Activated B cell treated with CpG ODN at 0.5 μM for 24 hours (primary cell): ENCODE measurements around the gene OR5C1. TPM values are rescaled to one million over a fixed set of nuclear protein-coding genes. Genes with fewer than 3 reads are reported as not detected.
"Not testable (repeated sequence)": the region's sequence is repeated elsewhere in the genome, so short reads cannot be mapped to it uniquely, and the experiment has no call there.

Experiments
- ATAC-seq: fragments of 200-7000 bp; cut with Tn5 transposase; one replicate; pipeline ENCODE4 v1.10.0; 2021; ENCODE audit warnings: low read depth, mild to moderate bottlenecking, moderate library complexity
- CTCF ChIA-PET: fragments of 350-600 bp; sonication (Branson Sonifier 250); formaldehyde crosslinking; loops from one replicate; lab custom pipeline; 2021; ENCODE audit warnings: antibody characterized with exemption; lab: Charles Lee
- POLR2A ChIA-PET: fragments of 350-600 bp; sonication (Branson Sonifier 250); formaldehyde crosslinking; loops from one replicate; lab custom pipeline; 2021; ENCODE audit warnings: antibody characterized with exemption; lab: Charles Lee
- DNase-seq: peaks from one replicate; pipeline ENCODE4 v3.0.0; 2022
- H3K27ac Mint-ChIP-seq: one replicate; pipeline ENCODE4 v1.8.0; 2020; ENCODE audit warnings: mixed read lengths
- H3K27me3 Mint-ChIP-seq: one replicate; pipeline ENCODE4 v1.8.0; 2021; ENCODE audit warnings: mixed read lengths
- H3K36me3 Mint-ChIP-seq: one replicate; pipeline ENCODE4 v1.8.0; 2021; ENCODE audit warnings: low read depth, mixed read lengths
- H3K4me1 Mint-ChIP-seq: one replicate; pipeline ENCODE4 v1.8.0; 2021; ENCODE audit warnings: mixed read lengths
- H3K4me3 Mint-ChIP-seq: one replicate; pipeline ENCODE4 v1.8.0; 2020; ENCODE audit warnings: mild to moderate bottlenecking, mixed read lengths
- H3K9me3 Mint-ChIP-seq: one replicate; pipeline ENCODE4 v1.8.0; 2020; ENCODE audit warnings: mixed read lengths
- intact Hi-C: fragments of 100-400 bp; cut with micrococcal nuclease; formaldehyde crosslinking; loops from one replicate; pipeline ENCODE4 v1.15.1; 2024
- total RNA-seq: library from RNA; stranded (reverse); gene quantifications from 2 replicates; pipeline ENCODE4 v1.2.3, GENCODE V29; 2022
- TF ChIP-seq, protein P1 (sequence below): fragments of 200-600 bp; IDR thresholded peaks from one replicate; pipeline ENCODE4 v1.8.0; 2022; ENCODE audit warnings: antibody characterized with exemption, mild to moderate bottlenecking

The OR5C1 gene
- total RNA-seq, 1 donor from 2014 or later: not detected

DNA sequence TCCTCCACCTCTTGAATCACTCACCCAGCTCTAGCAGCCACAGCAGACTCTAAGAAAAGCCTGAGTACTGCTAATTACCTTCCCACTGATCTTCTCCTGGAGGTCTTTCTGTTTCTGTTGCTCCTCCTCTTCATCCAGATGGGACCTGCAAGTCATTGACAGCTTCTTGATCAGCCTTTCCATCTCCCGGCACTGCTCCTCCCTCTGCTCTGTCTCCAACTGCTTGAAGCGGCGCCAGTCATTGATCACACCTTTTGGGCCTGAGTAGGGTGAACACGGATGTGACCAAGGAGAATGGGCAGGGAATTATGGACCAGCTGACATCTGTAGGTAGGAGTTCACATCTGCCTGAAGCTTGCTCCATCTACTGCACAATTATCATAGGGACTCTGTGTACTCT, 34.2 kb downstream of the OR5C1 start:
- H3K36me3 Mint-ChIP-seq: peaks cover 52% of the 10 kb centered on the region

DNA sequence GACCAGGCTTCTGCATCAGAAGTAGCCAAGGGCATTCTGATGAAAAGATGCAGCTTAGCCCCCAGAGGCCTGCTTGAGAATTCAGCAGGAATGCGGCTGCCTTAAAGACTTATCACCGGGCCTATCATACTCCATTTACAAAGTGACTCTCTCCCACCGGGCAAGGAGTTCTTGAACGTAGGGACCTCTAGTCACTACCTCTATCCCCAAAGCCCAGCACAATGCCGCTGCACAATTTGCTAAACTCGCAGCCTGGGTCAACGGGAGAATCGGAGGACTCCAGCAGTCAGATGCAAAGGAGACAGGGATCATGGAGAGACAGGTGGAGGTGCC, 39.0 kb downstream of the OR5C1 start:
- Mint-ChIP-seq H3K4me3 (peak overlapping the region; percentile 88), H3K4me1 (peaks cover 13% of the 10 kb centered on the region), H3K27ac (peak overlapping the region; percentile 91), H3K9me3 (no peaks in the 10 kb centered on the region), H3K36me3 (peaks cover 27% of the 10 kb centered on the region), H3K27me3 (no peaks in the 10 kb centered on the region)
- peak; percentile 0 for ATAC-seq
- TF ChIP-seq, protein P1, sequence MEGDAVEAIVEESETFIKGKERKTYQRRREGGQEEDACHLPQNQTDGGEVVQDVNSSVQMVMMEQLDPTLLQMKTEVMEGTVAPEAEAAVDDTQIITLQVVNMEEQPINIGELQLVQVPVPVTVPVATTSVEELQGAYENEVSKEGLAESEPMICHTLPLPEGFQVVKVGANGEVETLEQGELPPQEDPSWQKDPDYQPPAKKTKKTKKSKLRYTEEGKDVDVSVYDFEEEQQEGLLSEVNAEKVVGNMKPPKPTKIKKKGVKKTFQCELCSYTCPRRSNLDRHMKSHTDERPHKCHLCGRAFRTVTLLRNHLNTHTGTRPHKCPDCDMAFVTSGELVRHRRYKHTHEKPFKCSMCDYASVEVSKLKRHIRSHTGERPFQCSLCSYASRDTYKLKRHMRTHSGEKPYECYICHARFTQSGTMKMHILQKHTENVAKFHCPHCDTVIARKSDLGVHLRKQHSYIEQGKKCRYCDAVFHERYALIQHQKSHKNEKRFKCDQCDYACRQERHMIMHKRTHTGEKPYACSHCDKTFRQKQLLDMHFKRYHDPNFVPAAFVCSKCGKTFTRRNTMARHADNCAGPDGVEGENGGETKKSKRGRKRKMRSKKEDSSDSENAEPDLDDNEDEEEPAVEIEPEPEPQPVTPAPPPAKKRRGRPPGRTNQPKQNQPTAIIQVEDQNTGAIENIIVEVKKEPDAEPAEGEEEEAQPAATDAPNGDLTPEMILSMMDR: no peak
- POLR2A ChIA-PET: interaction anchor here (0.6 to 2.6 kb wide), 5 partner anchors 11 to 164 kb away, joined by 4 to 15 read pairs (median 7); partner anchors contain the start of genes RABGAP1, RC3H2 and ZBTB6
- intact Hi-C loops: loop anchor here (1.0 to 10.0 kb wide), 5 partner anchors 77 to 1457 kb away; partner anchors contain the start of genes RABGAP1, RC3H2, STOM and ZBTB6
- CTCF ChIA-PET: no interaction called here
- DNase-seq: no peak

More for the DNA sequence above, 34.2 kb downstream of the OR5C1 start:
- intact Hi-C loops: loop anchor here (10.0 kb wide), 1 partner anchor 172 kb away; no protein-coding TSS in a partner anchor
- Mint-ChIP-seq H3K9me3 (no peaks in the 10 kb centered on the region), H3K27me3 (no peaks in the 10 kb centered on the region), H3K27ac (no peak overlapping the region), H3K4me3 (no peak overlapping the region), H3K4me1 (peaks cover 17% of the 10 kb centered on the region)
- DNase-seq: no peak
- POLR2A ChIA-PET: no interaction called here
- no peak for ATAC-seq
- CTCF ChIA-PET: no interaction called here
- TF ChIP-seq, protein P1: no peak

DNA sequence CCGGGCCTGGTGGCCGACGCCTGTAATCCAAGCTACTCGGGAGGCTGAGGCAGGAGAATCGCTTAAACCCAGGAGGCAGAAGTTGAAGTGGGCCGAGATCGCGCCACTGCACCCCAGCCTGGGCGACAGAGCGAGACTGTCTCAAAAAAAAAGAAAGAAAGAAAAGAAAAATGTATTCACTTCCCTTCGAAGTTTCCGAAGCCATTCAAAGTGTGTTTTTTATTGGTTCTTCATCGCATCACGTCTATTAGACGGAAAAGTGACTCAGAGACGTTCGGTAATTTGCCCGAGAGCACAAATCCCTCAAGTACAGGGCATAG, 40.2 kb downstream of the OR5C1 start:
- H3K4me3 Mint-ChIP-seq: peak overlapping the region; percentile 88
- CTCF ChIA-PET, H3K9me3 Mint-ChIP-seq, DNase-seq, H3K27me3 Mint-ChIP-seq, ATAC-seq: not testable (repeated sequence)
- POLR2A ChIA-PET: interaction anchor here (0.8 to 2.6 kb wide), 9 partner anchors 11 to 516 kb away, joined by 3 to 15 read pairs (median 5); partner anchors contain the start of genes RABGAP1, RC3H2, ZBTB26 and ZBTB6
- H3K36me3 Mint-ChIP-seq: peaks cover 20% of the 10 kb centered on the region
- H3K4me1 Mint-ChIP-seq: peaks cover 13% of the 10 kb centered on the region
- H3K27ac Mint-ChIP-seq: peak overlapping the region; percentile 91
- intact Hi-C loops: loop anchor here (1.0 to 10.0 kb wide), 5 partner anchors 76 to 1459 kb away; partner anchors contain the start of genes RABGAP1, RC3H2, STOM and ZBTB6

DNA sequence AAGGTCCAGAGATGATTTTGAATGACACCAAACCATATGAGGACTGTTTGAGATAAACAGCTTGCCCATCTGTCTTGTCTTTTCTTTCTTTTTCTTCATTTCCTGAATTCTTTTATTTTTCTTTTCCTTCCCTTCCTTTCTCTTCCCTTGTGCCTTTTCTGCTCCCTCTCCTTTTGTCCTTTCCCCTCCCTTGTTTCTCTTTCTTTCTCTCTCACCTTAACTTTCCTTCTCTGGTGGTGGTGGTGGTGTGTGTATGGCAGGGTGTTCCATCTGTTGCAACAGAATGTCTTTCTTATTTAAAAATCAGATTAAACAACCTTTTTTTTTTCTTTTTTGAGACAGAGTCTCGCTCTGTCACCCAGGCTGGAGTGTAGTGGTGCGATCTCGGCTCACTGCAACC, 43.5 kb downstream of the OR5C1 start:
- no peak overlapping the region for H3K4me3 Mint-ChIP-seq
- POLR2A ChIA-PET: no interaction called here
- no peak for ATAC-seq
- no peaks in the 10 kb centered on the region for H3K27me3 Mint-ChIP-seq
- H3K9me3 Mint-ChIP-seq: no peaks in the 10 kb centered on the region
- intact Hi-C loops: no loop called here
- H3K36me3 Mint-ChIP-seq: peaks cover 7% of the 10 kb centered on the region
- TF ChIP-seq, protein P1: no peak
- peaks cover 16% of the 10 kb centered on the region for H3K4me1 Mint-ChIP-seq
- CTCF ChIA-PET: no interaction called here
- H3K27ac Mint-ChIP-seq: no peak overlapping the region
- no peak for DNase-seq

DNA sequence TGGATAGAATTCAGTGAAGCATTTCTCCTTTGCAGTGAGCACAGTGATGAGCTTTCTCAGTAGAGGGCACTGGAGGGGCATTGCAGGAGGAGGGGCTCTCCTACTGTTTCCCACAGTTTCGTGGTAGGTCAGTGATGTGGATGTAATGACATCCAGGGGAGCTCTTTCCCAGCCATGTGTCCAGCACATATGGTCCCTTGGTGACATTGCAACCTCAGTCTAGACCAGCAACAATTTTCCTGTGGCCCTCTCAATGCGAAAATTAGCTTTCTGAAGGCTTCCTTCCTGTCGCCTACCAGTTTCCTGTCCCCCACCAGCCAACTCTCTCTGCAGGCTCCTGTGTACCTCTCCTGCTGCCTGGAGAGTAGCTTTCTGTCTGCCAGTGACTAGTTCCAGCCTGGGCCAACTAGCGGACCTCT, 46.6 kb downstream of the OR5C1 start:
- no peaks in the 10 kb centered on the region for H3K27me3 Mint-ChIP-seq
- no peak overlapping the region for H3K4me3 Mint-ChIP-seq
- ATAC-seq: no peak
- CTCF ChIA-PET: interaction anchor here (0.7 to 2.2 kb wide), 2 partner anchors 44 to 155 kb away, joined by 4 to 7 read pairs; no protein-coding TSS in a partner anchor
- H3K9me3 Mint-ChIP-seq: no peaks in the 10 kb centered on the region
- H3K36me3 Mint-ChIP-seq: no peaks in the 10 kb centered on the region
- peaks cover 11% of the 10 kb centered on the region for H3K4me1 Mint-ChIP-seq
- no peak overlapping the region for H3K27ac Mint-ChIP-seq
- intact Hi-C loops: no loop called here
- TF ChIP-seq, protein P1: no peak
- POLR2A ChIA-PET: interaction anchor here (0.5 kb wide), 1 partner anchor 400 kb away, joined by 5 read pairs; no protein-coding TSS in a partner anchor
- DNase-seq: no peak
